Memory B cell (primary cell): ENCODE data around the gene ALCAM.

Source experiments
- ATAC-seq: fragments of 150-1000 bp; cut with Tn5 transposase; 2 replicates; pipeline ENCODE4 v1.10.0; 2021; ENCODE audit warnings: low read depth, mild to moderate bottlenecking, moderate library complexity
- DNase-seq, 2 donors: peaks; one replicate each; pipeline ENCODE4 v3.0.0; 2022; ENCODE audit warnings: low spot score in 2 of 2
- H3K27ac Mint-ChIP-seq: one replicate; pipeline ENCODE4 v1.8.0; 2022; ENCODE audit warnings: mild to moderate bottlenecking, moderate library complexity, mixed read lengths
- H3K27me3 Mint-ChIP-seq: one replicate; pipeline ENCODE4 v1.8.0; 2022; ENCODE audit warnings: mixed read lengths
- H3K36me3 Mint-ChIP-seq: one replicate; pipeline ENCODE4 v1.8.0; 2022; ENCODE audit warnings: mild to moderate bottlenecking, mixed read lengths
- H3K4me1 Mint-ChIP-seq: one replicate; pipeline ENCODE4 v1.8.0; 2022; ENCODE audit warnings: mixed read lengths
- H3K4me3 Mint-ChIP-seq: one replicate; pipeline ENCODE4 v1.8.0; 2022; ENCODE audit warnings: mild to moderate bottlenecking, moderate library complexity, mixed read lengths
- H3K9me3 Mint-ChIP-seq: one replicate; pipeline ENCODE4 v1.8.0; 2022; ENCODE audit warnings: mixed read lengths

ALCAM gene

GRCh38 chr3:105414841-105415240 lies 48.1 kb downstream of the ALCAM start:
- DNase-seq (no peak), ATAC-seq (no peak)
- Mint-ChIP-seq H3K36me3 (peaks cover 3% of the 10 kb centered on the region), H3K4me3 (no peak overlapping the region), H3K9me3 (peaks cover 2% of the 10 kb centered on the region), H3K27me3 (no peaks in the 10 kb centered on the region), H3K27ac (no peak overlapping the region), H3K4me1 (peaks cover 42% of the 10 kb centered on the region)

DNA sequence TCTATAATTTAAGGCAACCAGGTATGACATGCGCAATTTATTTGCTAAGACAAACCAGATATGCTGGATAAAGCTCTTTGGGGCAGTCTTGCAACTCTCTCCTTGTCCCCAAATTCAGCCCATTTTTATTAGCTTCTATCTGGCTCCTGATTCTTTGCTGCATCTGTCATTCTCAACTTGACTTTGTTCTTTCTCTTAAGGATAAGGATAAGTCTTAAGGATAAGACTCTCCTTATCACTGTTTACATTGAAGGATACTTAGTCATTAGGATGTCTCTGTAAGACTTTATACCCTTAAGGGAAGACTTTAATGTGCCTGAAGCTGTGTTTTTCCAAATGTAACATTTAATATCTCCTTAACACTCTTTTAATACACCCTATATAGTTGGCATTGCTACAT lies 49.2 kb downstream of the ALCAM start:
- no peak overlapping the region for H3K4me3 Mint-ChIP-seq
- peaks cover 39% of the 10 kb centered on the region for H3K4me1 Mint-ChIP-seq
- no peak for DNase-seq
- peaks cover 3% of the 10 kb centered on the region for H3K36me3 Mint-ChIP-seq
- peaks cover 2% of the 10 kb centered on the region for H3K9me3 Mint-ChIP-seq
- H3K27ac Mint-ChIP-seq: no peak overlapping the region
- no peak for ATAC-seq
- H3K27me3 Mint-ChIP-seq: no peaks in the 10 kb centered on the region

DNA sequence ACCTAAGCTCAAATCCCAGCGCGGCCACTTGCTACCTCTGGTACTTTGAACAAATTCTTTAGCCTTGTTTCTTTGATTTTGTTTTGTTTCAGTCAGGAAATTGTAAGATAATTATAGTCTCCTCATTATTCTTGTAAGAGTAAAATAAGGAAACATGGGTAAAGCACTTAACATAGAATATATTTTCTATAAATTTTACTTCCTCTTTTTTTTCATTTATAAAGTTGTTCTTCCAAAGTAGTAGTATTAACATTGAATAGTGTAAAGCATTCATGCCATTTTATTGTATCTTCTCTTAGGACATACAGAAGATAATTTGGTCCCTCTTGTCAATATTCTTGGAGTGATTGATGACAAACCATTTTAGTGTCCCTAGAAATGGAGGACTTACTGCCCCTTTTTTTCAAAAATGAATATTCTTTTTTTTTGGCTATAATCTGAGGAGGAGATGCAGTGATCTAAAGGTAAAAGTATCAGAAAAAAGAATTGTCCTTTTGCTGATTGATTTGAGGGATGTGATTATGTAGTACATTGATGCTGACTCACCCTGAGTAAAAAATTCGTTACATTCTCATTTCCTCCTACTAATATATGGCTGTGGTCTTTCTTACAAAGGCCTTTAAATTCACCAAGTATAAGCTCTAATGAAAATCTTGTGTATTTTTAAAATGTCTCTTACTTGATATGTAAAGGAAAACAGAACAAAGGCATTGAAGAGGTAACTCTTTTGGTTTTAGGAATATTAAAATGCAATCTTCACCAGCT lies 51.0 kb downstream of the ALCAM start:
- peaks cover 3% of the 10 kb centered on the region for H3K36me3 Mint-ChIP-seq
- no peak overlapping the region for H3K4me3 Mint-ChIP-seq
- ATAC-seq: peak; percentile 32
- H3K4me1 Mint-ChIP-seq: peaks cover 33% of the 10 kb centered on the region
- DNase-seq: no peak
- H3K9me3 Mint-ChIP-seq: peaks cover 2% of the 10 kb centered on the region
- H3K27me3 Mint-ChIP-seq: no peaks in the 10 kb centered on the region
- H3K27ac Mint-ChIP-seq: peak overlapping the region; percentile 14

DNA sequence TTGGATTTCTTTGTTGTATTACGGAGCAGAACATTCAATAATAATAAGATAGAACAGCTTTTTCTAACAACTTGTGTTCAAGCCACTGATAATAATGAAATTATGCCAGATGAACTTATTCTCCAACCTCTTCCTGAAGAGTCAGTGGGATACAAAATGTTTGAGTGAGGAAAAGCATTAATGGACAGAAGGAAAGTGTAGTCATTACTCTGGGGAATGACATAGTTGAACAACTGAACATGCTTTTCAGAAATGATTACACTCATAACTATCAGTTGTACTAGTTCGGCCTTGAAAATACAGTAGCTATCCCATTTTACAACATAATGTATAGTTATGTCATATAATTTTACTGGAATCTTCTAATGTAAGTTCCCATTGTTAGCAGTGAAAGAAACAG lies 55.9 kb downstream of the ALCAM start:
- Mint-ChIP-seq H3K36me3 (peaks cover 3% of the 10 kb centered on the region), H3K4me1 (peaks cover 20% of the 10 kb centered on the region), H3K9me3 (peaks cover 2% of the 10 kb centered on the region), H3K27me3 (no peaks in the 10 kb centered on the region), H3K4me3 (no peak overlapping the region), H3K27ac (no peak overlapping the region)
- no peak for ATAC-seq
- no peak for DNase-seq

- no peak for DNase-seq
- Mint-ChIP-seq H3K27ac (no peak overlapping the region), H3K4me3 (no peak overlapping the region), H3K36me3 (peaks cover 3% of the 10 kb centered on the region), H3K9me3 (peaks cover 2% of the 10 kb centered on the region), H3K4me1 (peaks cover 14% of the 10 kb centered on the region), H3K27me3 (no peaks in the 10 kb centered on the region)
- ATAC-seq: no peak
Measured at GRCh38 chr3:105423397-105423796, 56.7 kb downstream of the ALCAM start.

GRCh38 chr3:105424412-105425152 lies 57.9 kb downstream of the ALCAM start:
- H3K36me3 Mint-ChIP-seq: no peaks in the 10 kb centered on the region
- DNase-seq (no peak), ATAC-seq (no peak)
- no peak overlapping the region for H3K27ac Mint-ChIP-seq
- H3K27me3 Mint-ChIP-seq: no peaks in the 10 kb centered on the region
- H3K4me3 Mint-ChIP-seq: no peak overlapping the region
- peaks cover 9% of the 10 kb centered on the region for H3K4me1 Mint-ChIP-seq
- no peaks in the 10 kb centered on the region for H3K9me3 Mint-ChIP-seq

- peaks cover 9% of the 10 kb centered on the region for H3K4me1 Mint-ChIP-seq
Measured at GRCh38 chr3:105425153-105425502, 58.4 kb downstream of the ALCAM start.

DNA sequence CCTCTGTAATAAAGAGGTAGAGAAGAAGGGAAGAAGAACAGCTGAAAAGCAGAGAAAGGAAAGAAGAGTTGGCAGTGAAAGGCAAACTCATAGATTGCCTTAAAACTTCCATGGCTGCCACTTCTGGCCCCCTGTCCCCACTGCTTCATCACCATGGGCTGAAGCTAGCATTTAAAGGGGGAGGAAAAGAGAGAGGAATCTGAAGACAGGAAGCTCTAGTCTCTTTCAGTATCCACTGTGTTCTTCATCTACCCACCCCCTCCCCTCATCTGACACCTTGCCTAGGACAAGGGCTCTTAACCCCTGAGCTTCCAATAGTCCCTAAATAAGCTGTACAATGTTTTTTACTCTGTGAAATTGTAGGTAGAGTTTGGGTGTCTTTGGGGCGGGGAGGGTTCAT lies 60.6 kb downstream of the ALCAM start:
- no peak for ATAC-seq
- H3K36me3 Mint-ChIP-seq: peaks cover 6% of the 10 kb centered on the region
- peaks cover 17% of the 10 kb centered on the region for H3K4me1 Mint-ChIP-seq
- no peaks in the 10 kb centered on the region for H3K27me3 Mint-ChIP-seq
- no peak overlapping the region for H3K4me3 Mint-ChIP-seq
- DNase-seq: no peak
- H3K27ac Mint-ChIP-seq: no peak overlapping the region
- H3K9me3 Mint-ChIP-seq: no peaks in the 10 kb centered on the region

More at GRCh38 chr3:105425153-105425502, 58.4 kb downstream of the ALCAM start:
- DNase-seq: no peak
- Mint-ChIP-seq H3K4me3 (no peak overlapping the region), H3K27me3 (no peaks in the 10 kb centered on the region), H3K9me3 (no peaks in the 10 kb centered on the region), H3K36me3 (no peaks in the 10 kb centered on the region), H3K27ac (no peak overlapping the region)
- no peak for ATAC-seq

- Mint-ChIP-seq H3K27me3 (no peaks in the 10 kb centered on the region), H3K36me3 (peaks cover 6% of the 10 kb centered on the region), H3K27ac (no peak overlapping the region), H3K4me3 (no peak overlapping the region), H3K9me3 (no peaks in the 10 kb centered on the region), H3K4me1 (peaks cover 19% of the 10 kb centered on the region)
- ATAC-seq (no peak), DNase-seq (no peak)
Measured at GRCh38 chr3:105429034-105429762, 62.5 kb downstream of the ALCAM start.

DNA sequence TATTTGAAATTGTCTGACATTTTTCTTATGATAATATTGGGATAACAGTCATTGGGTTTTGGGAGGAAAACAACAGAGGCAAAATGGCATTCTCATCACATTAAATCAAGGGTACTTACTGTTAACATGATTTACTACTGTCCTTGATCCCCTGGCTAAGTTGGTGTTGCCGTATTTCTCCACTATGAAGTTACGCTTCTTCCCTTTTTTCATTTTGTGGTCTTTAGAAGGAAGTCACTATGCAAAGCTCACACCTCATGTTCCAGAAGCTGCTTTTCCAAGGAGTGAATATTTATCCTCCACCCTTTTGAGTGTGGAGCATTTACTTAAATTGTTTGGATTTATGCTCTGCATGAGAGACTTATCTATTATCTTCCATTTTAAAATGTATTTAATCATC lies 63.7 kb downstream of the ALCAM start:
- Mint-ChIP-seq H3K4me3 (no peak overlapping the region), H3K36me3 (peaks cover 6% of the 10 kb centered on the region), H3K27ac (no peak overlapping the region), H3K9me3 (no peaks in the 10 kb centered on the region), H3K27me3 (no peaks in the 10 kb centered on the region), H3K4me1 (peaks cover 15% of the 10 kb centered on the region)
- DNase-seq (no peak), ATAC-seq (no peak)

DNA sequence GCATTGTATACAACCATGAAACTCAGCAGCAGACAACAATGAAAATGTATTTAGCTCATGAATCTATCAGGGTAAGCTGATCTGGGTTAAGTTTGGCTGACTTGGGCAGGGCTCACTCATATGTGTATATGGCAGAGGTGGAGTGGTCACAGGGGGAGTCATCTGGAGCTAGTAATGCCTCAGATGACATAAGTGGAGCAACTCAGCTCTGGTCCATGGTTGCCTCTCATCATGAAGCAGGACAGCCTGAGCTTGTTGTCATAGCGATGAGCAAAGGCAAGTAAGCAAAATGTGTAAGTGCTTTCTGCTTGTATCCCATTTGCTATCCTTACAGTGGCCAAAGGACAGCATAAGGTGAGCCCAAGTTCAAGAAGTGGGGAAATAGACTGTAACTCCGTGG lies 64.5 kb downstream of the ALCAM start:
- DNase-seq (no peak), ATAC-seq (no peak)
- Mint-ChIP-seq H3K4me3 (no peak overlapping the region), H3K27ac (no peak overlapping the region), H3K4me1 (peaks cover 15% of the 10 kb centered on the region), H3K9me3 (no peaks in the 10 kb centered on the region), H3K36me3 (peaks cover 6% of the 10 kb centered on the region), H3K27me3 (no peaks in the 10 kb centered on the region)

DNA sequence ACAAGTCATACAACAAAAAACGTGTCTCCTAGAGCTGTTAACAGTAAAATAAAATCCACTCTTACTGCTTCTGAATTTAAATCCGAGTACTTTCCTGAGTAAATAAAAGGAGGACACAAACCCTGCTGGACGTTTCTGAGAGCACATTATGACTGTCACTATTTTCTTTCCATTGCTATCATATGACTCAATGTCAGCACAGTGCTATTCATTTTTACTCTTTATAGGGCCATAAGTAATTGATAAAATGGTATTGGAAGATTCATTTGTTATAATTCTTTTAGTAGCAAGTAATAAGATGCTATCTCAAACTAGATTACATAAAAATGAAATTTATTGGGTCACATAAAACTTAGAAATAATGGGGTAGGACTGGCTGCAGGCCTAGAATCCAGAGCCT lies 68.6 kb downstream of the ALCAM start:
- no peaks in the 10 kb centered on the region for H3K9me3 Mint-ChIP-seq
- H3K4me3 Mint-ChIP-seq: no peak overlapping the region
- ATAC-seq (no peak), DNase-seq (no peak)
- H3K27me3 Mint-ChIP-seq: no peaks in the 10 kb centered on the region
- H3K36me3 Mint-ChIP-seq: peaks cover 6% of the 10 kb centered on the region
- H3K27ac Mint-ChIP-seq: no peak overlapping the region
- peaks cover 19% of the 10 kb centered on the region for H3K4me1 Mint-ChIP-seq

- Mint-ChIP-seq H3K4me1 (peaks cover 12% of the 10 kb centered on the region), H3K27ac (no peak overlapping the region), H3K9me3 (no peaks in the 10 kb centered on the region), H3K4me3 (no peak overlapping the region), H3K36me3 (peaks cover 3% of the 10 kb centered on the region), H3K27me3 (no peaks in the 10 kb centered on the region)
- DNase-seq (no peak), ATAC-seq (no peak)
Measured at GRCh38 chr3:105436687-105437086, 70.0 kb downstream of the ALCAM start.

GRCh38 chr3:105440113-105440512 lies 73.4 kb downstream of the ALCAM start:
- ATAC-seq (no peak), DNase-seq (no peak)
- Mint-ChIP-seq H3K9me3 (no peaks in the 10 kb centered on the region), H3K4me1 (peaks cover 9% of the 10 kb centered on the region), H3K27me3 (no peaks in the 10 kb centered on the region), H3K36me3 (peaks cover 8% of the 10 kb centered on the region), H3K4me3 (no peak overlapping the region), H3K27ac (no peak overlapping the region)
